Muscle of leg (tissue), 11 donors: Measurements from ENCODE around the gene AP1M2. TPM values are rescaled to one million over a fixed set of nuclear protein-coding genes. Genes with fewer than 3 reads are reported as not detected.
A peak's percentile ranks its signal among the peaks of the same experiment; 100 is the strongest.

ENCODE experiments used
- DNase-seq: peaks from one replicate; pipeline ENCODE4 v3.0.0; 2013
- H3K27ac ChIP-seq: one replicate; pipeline ENCODE4 v1.5.1; 2013; ENCODE audit warnings: mild to moderate bottlenecking, low read length, control low read depth
- H3K27me3 ChIP-seq: one replicate; pipeline ENCODE4 v1.6.1; 2013; ENCODE audit warnings: low read length; ENCODE audit not compliant: control insufficient read depth, insufficient read depth
- H3K36me3 ChIP-seq: one replicate; pipeline ENCODE4 v1.6.1; 2013; ENCODE audit warnings: low read length; ENCODE audit not compliant: control insufficient read depth, insufficient read depth
- H3K4me1 ChIP-seq: one replicate; pipeline ENCODE4 v1.6.1; 2013; ENCODE audit warnings: low read length; ENCODE audit not compliant: control insufficient read depth, insufficient read depth
- H3K4me3 ChIP-seq: one replicate; pipeline ENCODE4 v1.5.1; 2013; ENCODE audit warnings: low read length, control low read depth
- H3K9me3 ChIP-seq: replicated peaks from 2 replicates; pipeline ENCODE4 v1.6.1; 2013; ENCODE audit warnings: low read depth, low read length; ENCODE audit not compliant: control insufficient read depth
- WGBS: methylation state at CpG from one replicate; pipeline ENCODE4 v1.1.5; 2013; ENCODE audit warnings: missing lambda C conversion rate; ENCODE audit not compliant: insufficient coverage; 5-methylcytosine and 5-hydroxymethylcytosine counted together
- polyA plus RNA-seq, 8 donors: library from polyadenylated mRNA; unstranded; fragments of 120-200 nt; gene quantifications; one replicate each; pipeline versions ENCODE4 v1.2.1 to v1.2.3, GENCODE V29; 2013; ENCODE audit warnings: inconsistent platforms in 1 of 8, low replicate concordance in 1 of 8; ENCODE audit not compliant: insufficient read length in 8 of 8, insufficient read depth in 1 of 8
- total RNA-seq: library from RNA; stranded (reverse); fragments of 120-200 nt; gene quantifications from one replicate; pipeline ENCODE4 v1.2.4, GENCODE V29; 2013

Gene AP1M2
- total and polyA plus RNA-seq, 9 donors = 0.20 to 4.0 (median 0.42) TPM; not detected in 2

DNA sequence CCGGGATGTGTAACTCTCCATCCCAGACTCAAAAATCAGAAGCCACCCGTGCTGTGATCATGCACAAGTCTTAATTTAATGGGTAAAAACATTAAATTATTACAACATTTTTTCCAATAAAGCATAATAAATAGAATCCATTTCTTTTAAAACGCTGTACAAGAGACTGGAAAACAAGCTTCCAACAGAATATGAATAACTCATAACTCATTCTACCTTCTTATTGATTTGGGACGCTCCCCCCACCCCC lies 20.8 kb downstream of the AP1M2 start:
- Histone ChIP-seq H3K4me1 (peaks cover 41% of the 10 kb centered on the region), H3K27ac (peak overlapping the region; percentile 89), H3K27me3 (no peaks in the 10 kb centered on the region), H3K36me3 (peaks cover 17% of the 10 kb centered on the region), H3K9me3 (no peaks in the 10 kb centered on the region), H3K4me3 (peak overlapping the region; percentile 78)
- WGBS = 0% methylated on average over 2 of the region's 4 CpGs
- no peak for DNase-seq

DNA sequence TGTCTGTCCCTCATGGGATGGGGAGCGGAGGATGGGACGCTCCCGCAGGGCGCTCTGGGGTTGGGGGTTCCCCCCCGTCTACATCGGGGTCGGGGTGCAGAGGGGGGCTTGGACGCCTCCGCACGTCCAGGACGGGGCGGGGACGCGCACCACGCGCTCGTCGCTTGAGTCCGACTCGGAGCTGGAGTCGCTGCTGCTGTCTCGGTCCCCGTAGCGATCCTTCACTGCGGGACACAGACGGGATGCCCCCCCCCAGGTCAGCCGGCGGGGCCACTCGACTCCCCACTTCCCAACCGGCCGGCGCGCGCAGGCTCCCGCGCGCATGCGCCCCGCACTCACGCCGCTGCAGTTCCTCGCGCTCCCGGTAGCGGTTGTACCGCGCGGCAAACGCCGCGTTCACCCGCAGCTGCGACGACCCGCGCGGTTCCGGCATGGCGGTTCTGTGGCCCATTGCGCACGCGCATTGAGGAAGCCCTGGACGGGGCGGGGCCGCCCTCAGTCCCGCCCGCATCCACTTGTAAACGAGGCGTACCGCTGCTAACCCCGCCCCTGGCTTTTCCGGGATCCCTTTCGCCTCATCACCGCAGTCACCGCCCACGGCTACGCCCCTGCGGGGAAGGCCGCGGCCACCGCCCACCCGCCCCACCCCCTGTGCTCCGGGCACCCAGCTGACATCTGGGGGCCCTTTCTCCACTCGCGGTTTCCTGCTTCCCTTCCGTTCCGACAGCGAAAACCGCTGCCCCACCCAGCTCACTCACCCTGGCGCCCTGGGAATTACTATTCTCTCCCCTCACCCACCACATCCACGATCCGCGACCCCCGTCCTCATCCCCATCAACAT lies 21.3 kb downstream of the AP1M2 start, which contains the start of gene KRI1:
Gene KRI1, minus strand, starts transcription at position 444 of the 841 bp plus-strand sequence. Its CDS starts 11 bp downstream, at position 433.
- Histone ChIP-seq H3K9me3 (no peaks in the 10 kb centered on the region), H3K27ac (peak within 1 kb of the TSS; percentile 89), H3K4me1 (peaks cover 41% of the 10 kb centered on the region), H3K4me3 (peak within 1 kb of the TSS; percentile 78), H3K36me3 (peaks cover 22% of the 10 kb centered on the region), H3K27me3 (no peaks in the 10 kb centered on the region)
- peak; percentile 99 for DNase-seq
- WGBS = under 1% methylated on average over 87 of the region's 94 CpGs

DNA sequence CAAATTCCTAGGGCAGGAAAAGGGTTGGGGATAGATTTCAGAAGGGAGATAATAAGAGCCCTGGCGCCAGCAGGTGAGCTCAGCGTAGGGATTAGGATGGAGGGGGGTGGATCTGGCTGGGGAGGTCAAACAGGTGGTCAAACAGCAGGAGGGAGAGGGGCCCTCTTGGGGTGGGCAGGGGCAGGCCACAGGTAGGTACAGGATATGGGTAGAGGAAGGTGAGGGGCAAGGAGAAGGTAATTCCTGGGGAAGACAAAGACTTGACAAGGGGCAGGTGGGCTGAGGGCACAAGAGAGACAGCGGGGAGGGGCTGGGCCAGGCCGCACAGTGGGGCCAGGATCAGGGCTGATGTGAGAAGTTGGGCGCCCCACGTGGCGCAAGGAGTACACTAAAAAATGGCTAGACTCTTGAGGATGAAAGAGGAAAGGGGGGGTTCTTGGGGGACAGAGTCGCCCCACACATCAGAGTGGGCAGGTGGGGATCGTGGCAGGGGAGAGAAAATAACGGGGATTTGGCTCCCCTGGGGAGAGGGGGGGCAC lies 22.0 kb downstream of the AP1M2 start:
- H3K4me1 ChIP-seq = peaks cover 41% of the 10 kb centered on the region
- WGBS = 3% methylated on average over 9 of the region's 10 CpGs
- peak overlapping the region; percentile 78 for H3K4me3 ChIP-seq
- peaks cover 29% of the 10 kb centered on the region for H3K36me3 ChIP-seq
- peak; percentile 68 for DNase-seq
- peak overlapping the region; percentile 89 for H3K27ac ChIP-seq
- no peaks in the 10 kb centered on the region for H3K9me3 ChIP-seq
- H3K27me3 ChIP-seq = no peaks in the 10 kb centered on the region

DNA sequence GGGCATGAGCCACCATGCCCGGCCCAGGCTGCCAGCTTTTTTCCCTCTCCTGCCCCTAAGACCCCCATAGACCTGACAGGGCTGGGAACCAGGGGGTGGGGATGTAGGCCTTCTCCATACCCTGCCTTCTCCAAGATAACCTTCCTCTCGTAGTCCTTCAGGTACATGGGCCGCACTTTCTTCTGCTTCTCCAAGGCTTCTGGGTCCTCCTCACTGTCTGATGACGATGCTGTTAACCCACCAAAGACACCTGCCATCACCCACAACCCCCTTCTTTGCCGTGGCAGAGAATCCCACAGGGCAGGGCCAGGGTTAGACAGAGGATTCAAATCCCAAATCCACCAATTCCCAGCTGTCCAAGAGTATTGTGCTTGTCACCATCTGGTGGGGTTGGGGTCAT lies 24.5 kb downstream of the AP1M2 start:
- H3K4me3 ChIP-seq = no peak overlapping the region
- H3K9me3 ChIP-seq = no peaks in the 10 kb centered on the region
- H3K36me3 ChIP-seq = peaks cover 54% of the 10 kb centered on the region
- 100% methylated on average over 1 of the region's 5 CpGs for WGBS
- H3K27ac ChIP-seq = no peak overlapping the region
- H3K4me1 ChIP-seq = peaks cover 27% of the 10 kb centered on the region
- no peaks in the 10 kb centered on the region for H3K27me3 ChIP-seq
- no peak for DNase-seq

DNA sequence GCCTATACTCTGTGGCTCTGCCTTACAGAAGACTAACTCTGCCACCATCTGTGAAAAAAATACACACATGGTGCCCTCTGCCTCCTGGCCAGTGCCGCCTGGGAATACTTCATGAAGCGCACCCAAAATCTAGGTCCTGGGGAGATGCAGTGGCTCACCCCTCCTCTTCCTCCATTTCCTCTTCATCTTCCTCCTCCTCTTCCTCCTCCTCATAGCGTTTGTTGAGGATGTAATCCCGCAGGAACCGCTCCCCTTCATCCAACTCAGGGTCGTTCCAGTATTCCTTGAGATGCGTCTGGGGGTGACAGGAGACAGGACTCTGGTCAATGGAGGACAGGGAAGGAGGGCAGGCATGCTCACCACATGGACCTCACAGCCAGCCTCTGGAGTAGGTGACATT lies 27.0 kb downstream of the AP1M2 start:
- Histone ChIP-seq H3K36me3 (peaks cover 69% of the 10 kb centered on the region), H3K4me3 (no peak overlapping the region), H3K4me1 (peaks cover 8% of the 10 kb centered on the region), H3K27me3 (no peaks in the 10 kb centered on the region), H3K9me3 (no peaks in the 10 kb centered on the region), H3K27ac (no peak overlapping the region)
- 93% methylated on average over 3 of the region's 7 CpGs for WGBS
- no peak for DNase-seq

DNA sequence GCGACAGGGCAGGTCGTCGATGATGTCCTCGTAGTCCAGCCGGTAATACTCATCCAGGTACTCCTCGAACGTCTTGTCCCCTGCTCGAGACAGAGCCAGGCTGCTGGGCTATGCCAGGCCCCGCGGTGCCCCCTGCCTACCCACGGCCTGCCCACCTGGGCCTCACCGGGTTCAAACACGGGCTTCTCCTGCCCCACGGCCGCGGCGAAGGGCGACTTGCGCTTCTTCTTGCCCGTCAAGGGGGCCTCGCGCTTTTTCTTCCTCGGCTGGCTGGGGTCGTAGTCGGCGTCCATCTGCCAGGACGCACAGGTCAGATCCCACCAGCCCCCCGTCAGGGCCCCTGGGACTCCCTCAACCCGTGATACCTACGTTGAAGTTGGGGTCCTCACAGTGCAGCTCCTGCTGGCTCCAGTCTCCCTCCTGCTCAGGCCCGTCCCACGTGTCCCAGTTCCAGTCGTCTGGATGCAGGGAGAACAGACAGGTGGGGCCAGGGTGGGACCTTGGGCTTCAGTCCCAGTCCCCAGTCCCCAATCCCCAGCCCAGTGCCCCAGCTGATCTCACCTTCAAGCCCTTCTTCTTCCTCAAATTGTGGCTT lies 29.4 kb downstream of the AP1M2 start:
- Histone ChIP-seq H3K27ac (no peak overlapping the region), H3K9me3 (no peaks in the 10 kb centered on the region), H3K4me3 (no peak overlapping the region), H3K27me3 (no peaks in the 10 kb centered on the region), H3K4me1 (peaks cover 2% of the 10 kb centered on the region), H3K36me3 (peaks cover 89% of the 10 kb centered on the region)
- 90% methylated on average over 33 of the region's 33 CpGs for WGBS
- no peak for DNase-seq

DNA sequence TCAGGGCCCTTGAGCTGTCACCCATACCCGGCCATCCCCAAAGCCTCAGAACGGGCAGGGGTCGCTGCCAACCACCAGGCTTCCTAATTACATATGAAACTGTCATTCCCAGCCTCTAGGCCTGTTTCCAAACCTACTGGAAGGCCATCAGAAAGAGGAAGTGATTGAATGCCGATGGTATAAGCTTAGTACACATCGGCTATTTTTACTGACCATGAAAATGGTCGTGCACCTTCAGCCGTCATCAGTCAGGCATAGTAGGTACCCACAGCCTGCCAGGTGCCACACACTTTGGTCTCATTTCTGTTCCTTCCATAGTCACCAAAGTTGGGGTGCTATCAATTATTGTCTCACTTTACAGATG lies 31.5 kb downstream of the AP1M2 start:
- DNase-seq = no peak
- Histone ChIP-seq H3K4me1 (peaks cover 2% of the 10 kb centered on the region), H3K4me3 (no peak overlapping the region), H3K36me3 (peaks cover 90% of the 10 kb centered on the region), H3K27me3 (no peaks in the 10 kb centered on the region), H3K9me3 (peaks cover 2% of the 10 kb centered on the region), H3K27ac (no peak overlapping the region)
- 86% methylated on average over 6 of the region's 7 CpGs for WGBS

DNA sequence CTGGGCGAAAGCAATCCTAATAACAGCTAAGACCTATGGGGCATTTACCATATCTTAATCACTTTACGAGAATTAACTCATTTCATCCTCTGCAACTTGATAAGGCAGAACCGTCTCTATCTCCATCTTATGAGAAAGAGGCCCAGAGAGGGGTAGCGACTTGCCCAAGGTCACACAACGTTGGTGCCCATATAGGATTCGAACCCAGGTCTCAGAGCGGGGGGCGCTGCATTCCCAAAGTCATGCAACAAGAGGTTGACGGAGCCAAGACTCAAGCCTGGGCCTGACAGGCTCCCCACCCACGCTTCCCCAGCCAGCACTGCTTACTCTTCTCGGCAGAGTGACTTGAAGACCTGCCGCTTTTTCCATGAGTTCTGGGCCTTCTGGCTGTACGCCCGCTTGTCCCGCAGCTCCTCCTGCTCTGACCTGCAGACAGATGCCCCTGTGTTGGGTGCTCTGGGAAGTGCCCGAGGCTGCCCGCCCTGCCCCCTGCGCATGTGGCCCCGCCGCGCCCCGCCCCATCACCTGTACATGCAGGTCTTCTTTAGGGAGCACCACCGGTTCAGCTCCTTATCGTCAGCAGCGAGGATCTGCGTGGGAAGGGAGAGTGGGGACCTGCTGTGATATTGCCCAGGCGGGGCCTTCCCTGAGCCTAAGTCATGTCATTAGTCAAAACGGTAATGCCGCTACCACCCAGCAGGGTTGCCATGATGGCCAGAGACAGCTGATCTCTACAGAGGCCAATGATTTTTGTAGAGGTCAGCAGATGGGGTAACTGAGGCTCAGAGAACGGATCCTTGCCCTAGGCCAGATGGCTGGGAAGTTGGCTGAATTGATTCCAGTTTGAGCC lies 32.1 kb downstream of the AP1M2 start:
- Histone ChIP-seq H3K4me1 (peaks cover 2% of the 10 kb centered on the region), H3K4me3 (no peak overlapping the region), H3K27me3 (no peaks in the 10 kb centered on the region), H3K36me3 (peaks cover 89% of the 10 kb centered on the region), H3K9me3 (peaks cover 2% of the 10 kb centered on the region), H3K27ac (no peak overlapping the region)
- no peak for DNase-seq
- WGBS = 80% methylated on average over 30 of the region's 30 CpGs

DNA sequence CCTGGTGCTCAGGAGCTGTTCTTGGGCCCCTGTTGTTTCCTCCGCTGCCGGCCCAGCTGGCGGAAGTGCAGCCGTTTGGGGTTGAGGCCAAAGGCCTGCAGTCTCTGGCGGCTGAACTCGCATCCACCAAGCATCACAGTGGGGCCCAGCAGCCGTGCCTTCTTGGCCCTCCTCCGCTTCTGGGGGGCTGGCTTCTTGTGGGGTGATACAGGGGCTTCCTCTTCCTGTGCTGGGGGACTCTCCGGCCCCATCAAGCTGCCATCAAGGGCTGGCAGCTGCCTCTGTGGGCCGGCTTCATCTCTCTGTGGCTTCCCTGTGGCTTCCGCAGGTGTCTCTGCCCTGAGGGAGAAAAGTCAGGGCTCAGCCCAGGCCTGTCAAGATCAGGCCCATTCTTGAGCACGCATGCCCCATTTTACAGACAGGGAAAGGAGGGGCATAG lies 33.1 kb downstream of the AP1M2 start:
- Histone ChIP-seq H3K36me3 (peaks cover 88% of the 10 kb centered on the region), H3K4me3 (no peak overlapping the region), H3K9me3 (peaks cover 2% of the 10 kb centered on the region), H3K4me1 (peaks cover 2% of the 10 kb centered on the region), H3K27me3 (no peaks in the 10 kb centered on the region), H3K27ac (no peak overlapping the region)
- peak; percentile 43 for DNase-seq
- WGBS = 36% methylated on average over 8 of the region's 12 CpGs
